Measurements from ENCODE around the gene MAP3K12. TPM values are rescaled to one million over a fixed set of nuclear protein-coding genes. Genes with fewer than 3 reads are reported as not detected.

Gene MAP3K12
- total RNA-seq, 1 experiment from 2014 or later: 9.6 TPM

GRCh38 chr12:53504004-53504920, 5.0 kb upstream of the MAP3K12 start:
- intact Hi-C loops (cut with micrococcal nuclease): no loop called here
- Histone ChIP-seq H3K4me2 (ENCODE audit: low read length) (no peak overlapping the region), H3K9me2 (replicated peaks; ENCODE audit: low read length) (no peaks in the 10 kb centered on the region), H3K36me3 (ENCODE audit: low read depth, low read length) (peaks cover 21% of the 10 kb centered on the region; the same call in 1 of the 2 replicates), H3K4me3 (ENCODE audit: low read length) (no peak overlapping the region), H3K4me1 (ENCODE audit: insufficient read depth, low read length) (peaks cover 37% of the 10 kb centered on the region), H3K9me3 (ENCODE audit: low read length) (no peaks in the 10 kb centered on the region), H2AFZ (ENCODE audit: low read length) (no peak overlapping the region), H3K79me2 (ENCODE audit: low read length) (peaks cover 27% of the 10 kb centered on the region), H3K27ac (ENCODE audit: low read length) (no peak overlapping the region), H4K20me1 (ENCODE audit: low read length) (no peaks in the 10 kb centered on the region), H3F3A (ENCODE audit: low read length, unreplicated experiment) (no peaks in the 10 kb centered on the region), H3K27me3 (ENCODE audit: low read length) (no peaks in the 10 kb centered on the region), H3K9ac (ENCODE audit: low read length) (no peak overlapping the region)
- BruUV-seq (replicated peaks): no TSS peak
- CTCF ChIA-PET: interaction anchor here (0.6 kb wide), 1 partner anchor 96 kb away, joined by 3 read pairs; no protein-coding TSS in a partner anchor
- no peak for ATAC-seq
- TF ChIP-seq EZH2 (IDR thresholded peaks at IDR 0.05; ENCODE audit: low read length, unreplicated experiment): no peak
- no peak for TF ChIP-seq EZH2phosphoT487 (IDR thresholded peaks at IDR 0.05; ENCODE audit: borderline replicate concordance, low read length)
- no peak for TF ChIP-seq CTCF (conservative IDR thresholded peaks at IDR 0.05; ENCODE audit: low read depth, low read length)
- no peak for DNase-seq
- POLR2A ChIA-PET (ENCODE audit: unreplicated experiment): interaction anchor here (0.6 kb wide), 1 partner anchor 26 kb away, joined by 4 read pairs; no protein-coding TSS in a partner anchor

GRCh38 chr12:53502983-53503728, 3.9 kb upstream of the MAP3K12 start:
- Histone ChIP-seq H3K4me2 (ENCODE audit: low read length) (no peak overlapping the region), H3K9me3 (ENCODE audit: low read length) (no peaks in the 10 kb centered on the region), H3K36me3 (ENCODE audit: low read depth, low read length) (peaks cover 21% of the 10 kb centered on the region; the same call in 1 of the 2 replicates), H3K27ac (ENCODE audit: low read length) (no peak overlapping the region), H3K4me1 (ENCODE audit: insufficient read depth, low read length) (peaks cover 37% of the 10 kb centered on the region), H3K9ac (ENCODE audit: low read length) (no peak overlapping the region), H3F3A (ENCODE audit: low read length, unreplicated experiment) (no peaks in the 10 kb centered on the region), H2AFZ (ENCODE audit: low read length) (no peak overlapping the region), H4K20me1 (ENCODE audit: low read length) (no peaks in the 10 kb centered on the region), H3K4me3 (ENCODE audit: low read length) (no peak overlapping the region), H3K79me2 (ENCODE audit: low read length) (peaks cover 27% of the 10 kb centered on the region), H3K27me3 (ENCODE audit: low read length) (no peaks in the 10 kb centered on the region), H3K9me2 (replicated peaks; ENCODE audit: low read length) (no peaks in the 10 kb centered on the region)
- BruUV-seq (replicated peaks): no TSS peak
- POLR2A ChIA-PET (ENCODE audit: unreplicated experiment): no interaction called here
- CTCF ChIA-PET: no interaction called here
- TF ChIP-seq EZH2phosphoT487 (IDR thresholded peaks at IDR 0.05; ENCODE audit: borderline replicate concordance, low read length) (no peak), CTCF (conservative IDR thresholded peaks at IDR 0.05; ENCODE audit: low read depth, low read length) (no peak), EZH2 (IDR thresholded peaks at IDR 0.05; ENCODE audit: low read length, unreplicated experiment) (no peak)
- intact Hi-C loops (cut with micrococcal nuclease): no loop called here
- DNase-seq: no peak
- no peak for ATAC-seq

Data from PC-3 (cell line).